Measurements from ENCODE around the gene IL34. TPM values are rescaled to one million over a fixed set of nuclear protein-coding genes. Genes with fewer than 3 reads are reported as not detected.
A peak's percentile ranks its signal among the peaks of the same experiment; 100 is the strongest.

IL34 gene
- total RNA-seq, 1 experiment from 2014 or later = 4.4 TPM

GRCh38 chr16:70691223-70692129, 45.1 kb downstream of the IL34 start:
- H4K5ac ChIP-seq (ENCODE audit: insufficient read length, low read depth, low read length) = no peak overlapping the region

More at GRCh38 chr16:70691223-70692129, 45.1 kb downstream of the IL34 start:
- Histone ChIP-seq H3K27me3 (ENCODE audit: insufficient read depth, low read length) (no peaks in the 10 kb centered on the region), H3K79me2 (ENCODE audit: insufficient read depth, low read length) (no peaks in the 10 kb centered on the region), H2BK12ac (ENCODE audit: insufficient read length, low read depth, low read length) (no peak overlapping the region), H3K4me2 (ENCODE audit: insufficient read depth, insufficient read length, low read length) (no peak overlapping the region), H3K9ac (ENCODE audit: extremely low read depth, insufficient read length, low read length) (no peak overlapping the region), H2AK5ac (ENCODE audit: insufficient read length, low read length) (no peak overlapping the region), H3K18ac (ENCODE audit: insufficient read length, low read depth, low read length) (no peak overlapping the region), H3K4ac (ENCODE audit: low read depth, low read length) (no peak overlapping the region), H3K56ac (ENCODE audit: insufficient read length, low read depth, low read length) (no peak overlapping the region), H2BK120ac (ENCODE audit: low read depth, low read length, poor library complexity, severe bottlenecking) (no peak overlapping the region), H4K20me1 (ENCODE audit: control insufficient read depth, insufficient read depth, insufficient read length) (no peaks in the 10 kb centered on the region), H2AFZ (ENCODE audit: low read length) (no peak overlapping the region), H3K27ac (ENCODE audit: insufficient read length, low read depth, low read length) (no peak overlapping the region), H3K14ac (ENCODE audit: insufficient read depth, low read length) (no peak overlapping the region), H3K23me2 (ENCODE audit: insufficient read length, low read depth, low read length, poor library complexity, severe bottlenecking) (no peaks in the 10 kb centered on the region), H3K9me3 (ENCODE audit: control insufficient read depth, low read depth, low read length) (no peaks in the 10 kb centered on the region), H4K8ac (replicated peaks; ENCODE audit: insufficient read length, low read depth, low read length) (no peak overlapping the region), H2BK20ac (ENCODE audit: low read depth, low read length, poor library complexity, severe bottlenecking) (no peak overlapping the region), H2BK15ac (ENCODE audit: low read depth, low read length) (no peak overlapping the region), H3K23ac (ENCODE audit: insufficient read length, low read depth, low read length) (no peak overlapping the region), H3T11ph (ENCODE audit: low read length) (no peak overlapping the region), H3K79me1 (ENCODE audit: insufficient read depth, low read depth, low read length, poor library complexity, severe bottlenecking) (no peaks in the 10 kb centered on the region), H3K4me1 (ENCODE audit: insufficient read depth, low read length) (peaks cover 6% of the 10 kb centered on the region; the same call in 1 of the 2 replicates), H2BK5ac (ENCODE audit: insufficient read length, low read length) (no peak overlapping the region), H4K91ac (ENCODE audit: insufficient read length, low read depth, low read length) (no peak overlapping the region)
- Mint-ChIP-seq H3K4me1 (peaks cover 38 to 46% of the 10 kb centered on the region in 2 experiments), H3K4me3 (no peak overlapping the region), H3K27me3 (ENCODE audit: low read depth) (peaks cover 1% of the 10 kb centered on the region; the same call in 1 of the 2 replicates), H3K27ac (peak overlapping the region in 1 of 3 experiments; percentile 81; a peak in 1 of 7 replicates), H3K36me3 (ENCODE audit: insufficient read depth in 1 of 3, low read depth in 3 of 3) (peaks cover 1 to 5% (median 4%) of the 10 kb centered on the region in 3 experiments; a peak in 5 of 7 replicates), H3K9me3 (no peaks in the 10 kb centered on the region)
- no peak for DNase-seq
- no CpG with 5 or more reads among the region's 26 CpGs for WGBS (ENCODE audit: extremely low coverage, insufficient read length, low lambda C conversion rate)
- TF ChIP-seq CTCF (conservative IDR thresholded peaks at IDR 0.05) = no peak

Data from H9 (cell line).